T-helper 22 cell (primary cell): ENCODE data around the gene VWDE.
"Not testable (repeated sequence)": the region's sequence is repeated elsewhere in the genome, so short reads cannot be mapped to it uniquely, and the experiment has no call there.

Experiments used
- DNase-seq: peaks from one replicate; pipeline ENCODE4 v3.0.0-alpha.2; 2020; ENCODE audit warnings: low read depth

Gene VWDE

DNA sequence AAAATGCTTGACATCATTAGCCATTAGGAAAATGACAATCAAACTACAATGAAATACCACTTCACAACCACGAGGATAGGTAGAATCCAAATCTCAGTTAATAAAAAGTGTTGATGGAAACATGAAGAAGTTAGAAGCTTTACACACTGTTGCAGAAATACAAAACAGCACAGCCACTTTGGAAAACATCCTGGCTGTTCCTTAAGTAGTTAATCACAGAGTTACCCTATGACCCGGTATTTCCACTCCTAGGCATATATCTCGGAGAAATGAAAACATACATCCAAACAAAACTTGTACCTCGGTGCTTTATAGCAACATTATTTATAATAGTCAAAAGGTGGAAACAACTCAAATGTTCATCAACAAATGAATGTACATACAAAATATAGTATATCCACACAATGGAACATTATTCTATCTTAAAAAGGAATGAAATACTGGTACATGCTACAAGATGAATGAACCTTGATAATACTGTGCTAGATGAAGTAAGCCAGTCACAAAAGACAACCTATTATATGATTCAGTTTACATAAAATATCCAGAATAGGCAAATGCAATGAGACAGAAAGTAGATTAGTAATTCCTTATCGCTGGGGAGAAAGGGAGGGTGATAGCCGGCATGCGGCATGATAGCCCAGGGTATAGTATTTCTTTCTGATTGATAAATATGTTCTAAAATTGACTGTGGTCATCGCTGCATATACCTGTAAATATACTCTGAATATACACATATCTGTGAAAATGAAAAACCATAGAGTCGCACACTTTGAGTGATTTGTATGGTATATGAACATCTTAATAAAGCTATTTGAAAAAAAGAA lies 1.9 kb downstream of the VWDE start:
- no peak for DNase-seq

DNA sequence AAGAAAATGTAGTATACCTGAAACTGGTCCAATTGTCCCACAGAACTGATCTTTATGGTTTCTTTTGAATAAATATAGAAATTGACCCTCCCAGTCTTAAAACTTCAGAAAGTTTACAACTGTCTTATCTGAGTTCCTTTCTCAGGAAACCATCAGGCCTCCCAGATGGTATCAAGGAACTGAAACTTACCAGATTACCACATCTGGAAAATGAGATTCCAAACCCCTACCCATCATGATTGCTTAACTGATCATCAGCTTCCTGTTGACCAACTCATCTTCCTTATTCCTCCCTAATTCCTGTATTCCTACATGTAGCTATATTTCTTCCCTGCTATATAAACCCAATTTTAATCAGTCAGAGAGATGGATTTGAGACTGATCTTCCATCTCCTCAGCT lies 5.5 kb downstream of the VWDE start:
- no peak for DNase-seq

- DNase-seq, result no peak
Observed at GRCh38 chr7:12397671-12398070, 6.0 kb downstream of the VWDE start.

GRCh38 chr7:12396670-12397069 lies 7.0 kb downstream of the VWDE start:
- DNase-seq, result not testable (repeated sequence)

- DNase-seq, result no peak
Observed at GRCh38 chr7:12391922-12392615, 11.6 kb downstream of the VWDE start.

- peak; percentile 1 for DNase-seq
Observed at GRCh38 chr7:12389089-12389700, 14.5 kb downstream of the VWDE start.

DNA sequence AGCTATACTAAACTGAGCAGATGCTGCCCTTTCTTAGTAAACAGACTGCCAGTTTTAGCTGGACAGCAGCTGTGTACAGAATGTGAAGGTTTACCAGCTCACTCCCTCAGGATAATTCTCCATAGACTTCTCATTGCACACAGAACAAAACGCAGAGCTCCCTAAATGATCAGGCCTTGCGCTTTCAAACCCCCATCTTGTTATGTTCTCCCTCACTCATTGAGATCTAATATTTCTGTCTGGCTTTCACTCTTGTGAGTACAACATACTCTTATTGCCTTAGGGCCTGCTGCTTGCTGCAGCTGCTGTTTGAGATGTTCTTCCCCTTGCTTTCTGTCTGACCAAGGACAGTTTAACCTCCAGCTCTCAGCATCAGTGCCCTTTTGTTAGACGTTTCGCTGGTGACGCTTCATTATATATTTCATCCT lies 17.3 kb downstream of the VWDE start:
- no peak for DNase-seq

GRCh38 chr7:12385364-12385786 lies 18.3 kb downstream of the VWDE start:
- no peak for DNase-seq

DNA sequence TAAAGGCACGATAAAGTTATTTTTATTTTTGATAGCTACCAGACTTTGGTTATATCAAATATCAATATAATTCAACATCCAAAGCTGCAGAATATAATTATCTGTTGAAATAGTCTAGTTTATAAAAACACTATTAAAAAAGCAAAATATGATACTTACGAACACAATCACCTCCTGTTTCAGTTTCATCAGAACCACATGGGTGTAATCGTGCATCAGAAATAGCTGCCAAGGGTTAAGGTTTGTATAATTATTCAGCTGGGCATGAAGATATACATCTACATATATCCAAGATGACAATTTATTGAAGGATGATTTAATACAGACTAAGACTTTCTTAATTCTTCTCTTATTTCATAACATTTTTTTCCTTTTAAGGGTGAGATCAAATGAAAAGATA lies 20.3 kb downstream of the VWDE start:
- no peak for DNase-seq

DNA sequence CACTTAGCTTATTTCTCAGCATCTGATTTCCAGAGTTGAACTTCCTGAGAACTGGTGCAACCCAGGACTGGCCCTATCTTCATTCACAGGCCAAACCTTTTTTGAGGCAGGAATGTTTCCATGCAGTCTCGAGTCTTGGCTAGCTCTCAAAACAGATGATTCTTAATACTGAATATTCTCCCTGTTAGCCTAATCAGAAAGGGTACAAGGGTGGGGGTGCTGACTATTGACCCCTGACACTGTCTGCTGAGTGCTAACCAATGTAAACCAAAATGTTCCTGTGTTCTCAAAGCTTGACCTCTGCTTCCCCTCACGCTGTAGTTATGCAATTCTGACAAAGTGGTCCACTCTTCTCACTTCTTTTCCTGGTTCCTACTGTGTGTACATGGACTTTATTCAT lies 25.3 kb downstream of the VWDE start:
- no peak for DNase-seq

DNA sequence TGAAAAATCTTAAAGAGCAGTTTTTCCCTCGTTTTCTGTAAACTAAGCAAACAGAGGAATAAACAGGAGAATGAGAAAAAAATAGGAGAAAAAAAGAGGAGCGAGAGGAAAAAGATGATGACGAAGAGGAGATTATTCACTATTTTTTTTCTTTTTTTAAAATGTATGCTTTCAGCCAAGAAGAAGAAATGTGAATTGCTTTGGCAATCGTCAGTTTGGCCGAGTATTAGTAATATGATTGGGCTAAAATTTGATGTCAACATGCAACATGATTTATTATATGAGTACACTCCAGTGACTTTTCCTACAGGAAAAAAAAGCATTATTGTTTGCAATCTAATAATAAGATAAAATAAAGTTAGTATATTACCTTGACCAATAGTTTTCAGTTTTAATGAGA lies 26.3 kb downstream of the VWDE start:
- DNase-seq, result no peak

- no peak for DNase-seq
Observed at GRCh38 chr7:12373580-12374263, 29.9 kb downstream of the VWDE start.

- no peak for DNase-seq
Observed at GRCh38 chr7:12370249-12370648, 33.4 kb downstream of the VWDE start.

GRCh38 chr7:12369756-12370155 lies 33.9 kb downstream of the VWDE start:
- DNase-seq, result no peak

- DNase-seq, result no peak
Observed at GRCh38 chr7:12369072-12369471, 34.6 kb downstream of the VWDE start.

GRCh38 chr7:12360948-12361347 lies 42.7 kb downstream of the VWDE start:
- DNase-seq, result no peak

- no peak for DNase-seq
Observed at GRCh38 chr7:12358694-12359093, 45.0 kb downstream of the VWDE start.

GRCh38 chr7:12357508-12357907 lies 46.2 kb downstream of the VWDE start:
- DNase-seq, result no peak

DNA sequence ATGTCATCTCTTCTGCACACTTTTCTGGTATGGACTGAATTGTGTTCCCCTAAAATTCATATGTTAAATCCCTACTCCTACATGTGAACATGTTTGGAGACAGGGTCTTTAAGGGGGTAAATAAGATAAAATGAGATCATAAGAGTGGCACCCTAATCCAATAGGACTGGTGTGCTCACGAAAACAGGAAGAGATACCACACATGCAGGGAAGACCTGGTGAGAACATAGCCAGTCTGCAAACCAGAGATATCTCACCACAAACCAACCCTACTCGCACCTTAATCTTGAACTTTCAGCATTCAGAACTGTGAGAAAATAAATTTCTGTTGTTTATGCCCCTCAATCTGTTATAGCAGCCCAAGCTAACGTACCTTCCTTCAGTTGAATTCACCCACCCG lies 51.8 kb downstream of the VWDE start:
- DNase-seq, result no peak

DNA sequence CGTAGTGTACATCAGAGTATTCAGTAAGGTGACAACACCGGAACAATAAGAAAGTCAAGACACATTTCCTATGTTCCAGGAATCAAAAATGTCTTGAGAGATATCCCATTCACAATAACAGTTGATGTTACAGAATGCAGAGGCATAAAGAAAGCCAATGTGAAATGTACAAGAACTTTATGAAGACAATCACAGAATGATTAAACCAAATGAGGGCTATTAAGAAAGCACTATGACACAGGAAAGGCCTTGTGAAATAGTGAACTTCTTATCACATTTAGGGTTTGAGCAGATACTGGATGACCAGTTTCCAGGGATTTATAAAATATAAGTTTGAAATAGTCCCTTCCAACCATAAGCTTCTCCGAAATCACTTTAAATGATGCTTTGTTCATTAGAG lies 52.7 kb downstream of the VWDE start:
- no peak for DNase-seq

GRCh38 chr7:12337095-12337494 lies 66.6 kb downstream of the VWDE start:
- DNase-seq, result no peak
